HG02885 (cell line): Measurements from ENCODE around the gene PAPPA.

Experiments
- ATAC-seq: cut with Tn5 transposase; IDR thresholded peaks from one replicate; pipeline ENCODE4 v1.9.1; 2021; ENCODE audit warnings: mild to moderate bottlenecking; ENCODE audit not compliant: unreplicated experiment, poor library complexity

PAPPA gene

DNA sequence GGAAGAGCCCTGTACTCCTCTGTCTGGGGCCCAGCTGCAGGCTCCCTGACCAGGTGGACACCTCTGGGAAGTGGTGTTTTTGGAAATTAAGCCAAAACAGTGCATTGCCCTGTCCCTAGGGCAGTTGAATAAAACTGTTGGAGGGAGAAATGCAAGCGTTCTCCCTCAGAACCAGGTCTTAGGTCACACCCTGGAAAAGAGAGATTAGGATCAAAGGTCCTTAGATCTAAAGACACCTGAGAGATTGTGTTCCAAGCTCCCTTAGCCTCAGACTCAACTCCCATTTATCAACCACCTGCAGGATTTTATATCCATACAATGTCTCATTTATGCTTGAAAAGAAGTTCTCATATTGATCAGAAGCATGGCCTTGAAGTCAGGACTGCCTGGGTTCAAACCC lies 64.8 kb downstream of the PAPPA start:
- ATAC-seq = no peak

DNA sequence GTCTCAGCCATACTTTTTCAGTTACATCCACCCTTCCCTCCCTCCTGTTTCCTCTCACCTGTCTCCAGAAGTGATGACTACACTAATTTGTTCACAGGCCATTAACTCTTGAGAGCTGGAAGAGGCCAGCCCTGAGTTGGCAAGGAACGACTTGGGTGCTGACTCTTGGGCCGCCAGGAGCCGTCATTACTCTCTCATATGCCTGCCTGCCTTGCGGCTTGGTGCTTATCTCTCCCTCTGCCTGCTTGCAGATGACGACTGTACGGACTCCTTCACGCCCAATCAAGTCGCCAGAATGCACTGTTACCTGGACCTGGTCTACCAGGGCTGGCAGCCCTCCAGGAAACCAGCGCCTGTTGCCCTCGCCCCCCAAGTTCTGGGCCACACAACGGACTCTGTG lies 66.1 kb downstream of the PAPPA start:
- no peak for ATAC-seq

DNA sequence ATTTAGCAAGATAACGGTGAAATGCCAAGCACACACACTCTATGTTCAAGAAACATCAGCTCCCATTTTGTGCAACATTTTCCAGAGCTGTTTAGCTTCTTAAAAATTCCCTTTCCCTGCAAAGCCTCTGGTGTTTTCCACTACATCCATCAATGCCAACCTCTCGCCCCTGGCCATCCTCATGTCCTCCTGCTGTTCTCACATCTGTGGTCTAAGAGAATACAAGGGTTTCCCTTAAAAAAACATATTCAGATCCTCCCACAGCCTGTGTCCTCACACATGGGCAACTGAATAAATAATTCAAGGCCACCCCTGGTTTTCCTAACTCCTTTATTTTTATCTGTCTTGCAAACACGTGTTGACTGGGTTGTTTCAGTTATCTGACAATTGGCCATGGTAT lies 70.3 kb downstream of the PAPPA start:
- ATAC-seq = no peak

DNA sequence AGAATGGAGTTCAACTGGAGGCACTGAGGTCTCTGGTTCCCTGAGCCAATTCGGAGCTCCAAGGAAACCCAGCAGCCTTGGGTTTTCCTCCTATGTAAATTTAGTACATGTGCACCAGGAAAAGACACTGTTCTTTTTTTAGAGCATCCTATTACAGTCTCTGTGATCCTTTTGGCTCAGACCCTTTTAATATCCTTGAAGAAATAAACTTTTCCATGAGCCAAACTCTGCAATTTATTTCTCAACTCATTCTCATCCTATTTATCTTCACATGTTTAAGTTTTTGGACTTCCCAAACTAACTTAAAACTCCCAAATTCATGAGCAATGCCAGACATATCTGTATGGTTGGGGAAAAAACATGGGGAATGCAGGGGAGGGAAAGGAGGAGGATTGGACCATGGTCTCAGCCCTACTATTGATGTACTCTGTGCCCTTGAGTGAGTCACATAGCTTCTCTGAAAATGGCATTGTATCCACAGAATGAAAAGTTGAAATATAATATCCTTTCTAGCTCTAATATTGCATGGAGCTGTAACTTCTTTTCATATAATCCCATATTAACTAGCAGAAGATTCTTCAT lies 76.6 kb downstream of the PAPPA start:
- ATAC-seq = no peak

DNA sequence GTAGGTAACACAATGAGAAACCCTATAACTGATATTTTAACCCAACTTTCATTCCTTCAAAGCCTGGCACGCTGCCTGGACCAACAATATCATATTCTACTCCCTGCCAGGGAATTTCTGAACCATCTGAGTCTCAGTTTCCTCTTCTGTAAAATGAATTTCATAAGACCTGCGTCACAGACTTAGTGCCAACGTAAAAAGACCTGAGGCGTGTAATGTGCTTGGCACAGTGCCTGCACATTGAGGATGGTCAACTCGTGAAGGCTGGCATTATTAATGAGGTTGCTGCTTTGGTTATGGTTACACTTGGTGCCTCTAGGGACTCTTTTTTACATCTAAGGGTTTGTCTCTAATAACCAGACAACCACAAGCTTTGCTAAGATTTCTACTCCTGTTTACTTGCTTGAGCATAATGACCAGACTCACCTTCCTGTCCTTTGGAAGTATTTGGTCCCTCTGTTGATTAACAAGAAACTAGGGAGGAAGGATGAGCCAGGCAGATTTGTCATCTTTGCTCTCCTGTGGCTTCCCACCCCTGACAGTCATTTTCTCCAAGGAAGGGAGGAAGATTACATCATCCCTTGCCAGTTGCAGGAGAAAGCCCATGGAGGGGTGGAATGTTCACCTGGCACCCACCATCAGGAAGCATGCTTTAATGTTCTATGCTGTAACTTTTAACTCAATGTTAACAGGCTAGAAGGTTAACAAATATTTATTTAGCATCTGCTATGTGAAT lies 79.0 kb downstream of the PAPPA start:
- no peak for ATAC-seq

DNA sequence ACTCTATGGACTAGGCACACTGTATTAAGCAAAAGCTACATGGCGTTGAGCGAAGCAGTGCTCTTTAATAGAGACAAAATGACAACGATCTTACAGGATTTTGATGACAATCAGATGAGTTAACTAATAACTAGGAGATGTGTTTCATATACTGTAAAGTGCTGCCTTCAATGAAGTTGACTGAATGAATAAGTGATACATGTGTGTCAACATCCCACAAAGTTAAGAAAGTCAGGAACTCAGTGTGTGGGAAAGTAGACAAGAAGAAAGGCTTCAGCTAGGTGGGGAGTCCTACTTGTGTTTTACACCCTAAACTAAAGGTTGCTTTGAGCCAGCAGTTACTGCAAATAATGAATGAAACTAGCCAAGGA lies 79.6 kb downstream of the PAPPA start:
- no peak for ATAC-seq

DNA sequence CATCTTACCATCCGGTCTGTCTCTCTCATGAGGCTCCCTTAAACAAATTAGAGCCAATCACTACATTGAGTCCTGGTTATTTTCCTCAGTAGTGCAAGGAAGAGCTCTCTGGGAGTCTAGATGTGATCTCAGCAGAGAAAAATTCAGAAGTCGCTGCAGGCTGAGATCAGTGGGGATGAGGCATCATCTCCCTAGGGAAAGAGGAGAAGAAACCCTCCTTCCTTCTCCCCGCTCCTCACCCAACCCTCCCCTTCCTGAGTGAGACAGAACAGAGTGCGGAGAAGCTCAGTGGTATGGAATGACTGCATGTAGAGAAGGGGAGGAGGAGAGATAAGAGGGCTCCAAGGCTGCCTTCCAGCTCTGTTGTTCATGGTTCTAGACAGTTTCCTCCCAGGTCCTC lies 80.5 kb downstream of the PAPPA start:
- no peak for ATAC-seq

DNA sequence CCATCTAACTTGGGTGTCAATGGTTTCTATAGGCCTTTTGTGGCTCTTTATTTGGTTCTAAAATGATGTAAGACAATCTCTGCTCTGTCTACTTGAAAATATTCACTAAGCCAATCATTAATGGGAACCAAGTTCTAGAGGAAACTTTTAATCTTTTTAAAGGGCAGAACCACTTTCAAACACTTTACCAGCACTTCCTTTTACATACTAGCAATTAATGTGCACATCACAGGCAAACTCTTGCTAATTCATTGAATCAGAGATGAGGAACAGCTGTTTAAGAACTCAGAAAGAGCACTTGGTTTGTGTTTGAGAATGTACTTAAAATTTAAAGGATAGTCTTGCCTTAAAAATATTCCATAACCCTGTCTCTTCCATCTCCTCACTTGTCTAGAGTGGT lies 83.4 kb downstream of the PAPPA start:
- no peak for ATAC-seq

DNA sequence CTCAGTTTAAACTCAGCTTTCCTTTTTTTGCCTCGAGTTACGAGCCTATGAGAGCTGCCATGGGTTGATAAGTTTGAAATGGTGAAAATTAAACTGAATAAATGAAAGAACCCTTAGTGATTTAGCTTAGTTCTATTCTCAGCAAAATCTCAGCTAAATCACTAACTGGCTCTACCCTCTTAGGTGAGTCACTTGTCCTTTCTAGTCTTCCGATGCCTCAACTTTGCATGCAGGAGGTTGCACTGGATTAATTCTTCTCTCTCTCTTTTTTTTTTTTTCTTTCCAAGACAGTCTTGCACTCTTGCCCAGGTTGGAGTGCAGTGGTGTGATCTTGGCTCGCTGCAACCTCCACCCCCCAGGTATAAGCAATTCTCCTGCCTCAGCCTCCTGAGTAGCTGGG lies 83.9 kb downstream of the PAPPA start:
- ATAC-seq = no peak

DNA sequence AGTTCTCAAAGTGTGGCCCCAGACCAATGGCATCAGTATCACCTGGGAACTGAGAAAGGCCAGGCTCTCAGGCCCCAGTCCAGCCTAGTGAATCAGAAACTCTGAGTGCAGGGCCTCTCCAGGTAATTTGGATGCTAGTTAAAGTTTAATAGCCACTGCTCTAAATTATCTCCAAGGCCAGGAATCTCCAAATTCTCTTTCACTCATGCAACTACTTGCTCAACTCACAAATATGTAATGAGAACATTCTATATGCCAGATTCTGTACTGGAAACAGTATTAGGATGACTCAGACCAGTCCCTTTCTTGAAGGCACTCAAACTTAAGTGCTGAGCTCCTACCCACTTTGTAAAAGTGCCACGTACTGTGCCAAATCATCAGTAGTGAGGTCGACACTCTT lies 84.6 kb downstream of the PAPPA start:
- no peak for ATAC-seq

DNA sequence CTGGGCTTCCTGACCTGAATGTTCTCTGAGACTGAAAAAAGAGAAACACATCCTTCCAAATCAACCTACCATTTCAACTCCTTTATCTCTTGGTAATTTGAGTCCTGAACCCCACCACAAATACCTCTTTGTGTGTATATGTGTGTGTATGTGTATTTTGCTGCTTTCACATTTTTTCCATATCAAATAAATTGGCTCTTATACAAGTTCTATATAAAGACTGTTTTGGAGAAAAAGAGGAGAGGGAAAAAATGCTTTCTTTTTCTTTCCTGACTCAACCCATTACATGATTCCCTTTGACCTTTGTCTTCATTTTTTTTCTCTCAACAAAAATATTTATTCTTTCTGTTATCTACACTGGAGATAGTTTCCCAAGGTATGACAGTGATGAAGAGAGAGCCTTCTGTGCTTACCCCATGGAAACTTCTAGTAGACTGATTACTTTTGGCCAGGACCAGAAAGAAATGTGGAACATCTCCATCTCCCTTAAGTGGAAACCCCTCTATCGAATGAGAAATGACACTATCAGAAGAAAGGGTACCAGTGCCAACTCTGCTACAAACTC lies 85.3 kb downstream of the PAPPA start:
- no peak for ATAC-seq

DNA sequence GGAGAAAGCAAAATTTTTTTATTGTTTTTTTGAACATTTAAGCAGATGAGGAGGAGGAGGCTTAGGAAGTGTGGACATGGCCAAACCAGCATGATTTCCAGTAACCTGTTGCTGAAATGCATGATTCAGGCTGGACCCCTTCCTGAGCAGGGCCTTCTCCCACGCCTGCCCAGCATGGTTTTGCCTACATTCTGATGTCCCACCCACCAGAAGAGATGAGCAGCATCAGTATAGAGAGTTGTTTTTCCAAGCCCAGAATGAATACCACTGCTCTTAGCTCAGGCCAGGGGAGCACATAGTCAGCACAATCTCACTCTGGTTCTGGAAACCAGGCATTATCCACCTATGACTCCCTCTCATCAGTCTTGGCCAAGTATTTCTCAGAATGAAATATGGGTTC lies 90.1 kb downstream of the PAPPA start:
- ATAC-seq = no peak

DNA sequence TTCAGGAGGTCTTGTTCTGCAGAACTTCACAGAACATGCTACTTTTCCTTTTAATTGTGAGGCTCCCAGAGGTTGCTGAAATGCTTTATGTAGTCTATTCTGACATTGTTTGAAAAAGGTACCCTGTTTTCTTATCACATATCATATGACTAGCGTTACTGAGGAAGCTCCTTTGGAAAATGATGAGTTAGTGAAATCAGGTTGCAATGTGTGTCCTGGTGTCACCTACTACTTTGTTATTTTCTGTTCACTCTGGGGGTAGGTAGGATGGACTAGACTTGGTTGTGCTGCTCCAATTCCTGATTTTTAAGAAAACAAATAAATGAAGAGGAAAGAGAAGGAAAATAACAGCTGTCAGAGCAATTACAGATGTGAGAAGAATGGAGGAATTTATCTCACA lies 93.7 kb downstream of the PAPPA start:
- no peak for ATAC-seq

DNA sequence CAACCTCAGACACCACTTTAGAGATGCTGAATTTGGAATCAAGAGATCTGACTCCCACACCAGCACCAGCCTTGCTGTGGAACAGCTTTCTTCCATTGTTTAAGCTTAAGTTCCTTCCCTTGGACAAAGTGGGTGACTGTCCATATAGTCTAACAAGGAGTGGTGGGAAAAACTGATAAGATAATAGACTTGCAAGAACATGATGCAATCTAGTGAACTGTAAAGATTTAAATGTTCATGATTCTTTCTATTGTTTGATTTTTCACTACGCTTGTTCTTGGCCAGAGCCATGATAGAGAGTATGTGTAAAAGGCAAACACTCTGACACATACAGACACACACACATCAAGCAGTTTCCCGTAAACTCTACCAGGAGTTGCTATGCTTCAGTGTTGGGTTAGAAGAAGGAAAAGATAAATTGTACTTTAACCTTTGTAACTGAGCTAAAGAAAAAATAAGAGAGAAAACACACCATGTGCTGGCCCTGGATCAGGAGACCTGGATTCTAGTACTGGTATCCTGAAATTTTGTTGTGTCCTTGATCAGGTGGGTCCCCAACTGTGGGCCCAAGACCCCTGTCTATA lies 94.3 kb downstream of the PAPPA start:
- no peak for ATAC-seq

DNA sequence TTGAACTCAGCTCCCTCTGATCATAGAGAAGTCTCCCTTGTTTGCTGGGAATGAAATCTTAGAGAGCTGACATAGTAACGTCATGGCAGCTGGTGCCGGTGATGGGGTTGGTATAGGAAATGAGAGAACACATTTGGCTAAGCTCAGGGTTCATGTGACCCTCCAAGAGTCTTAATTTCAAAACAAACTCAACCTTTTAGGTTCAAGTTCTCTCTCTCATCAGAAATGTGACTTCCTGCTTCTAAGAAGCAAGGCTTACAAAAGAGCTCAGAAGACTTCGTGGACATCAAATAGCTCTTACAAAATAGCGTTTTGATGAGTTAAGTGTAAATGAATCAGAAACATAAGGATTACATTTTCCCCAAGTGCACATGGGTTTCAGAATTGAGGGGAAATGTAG lies 97.3 kb downstream of the PAPPA start:
- ATAC-seq = no peak

DNA sequence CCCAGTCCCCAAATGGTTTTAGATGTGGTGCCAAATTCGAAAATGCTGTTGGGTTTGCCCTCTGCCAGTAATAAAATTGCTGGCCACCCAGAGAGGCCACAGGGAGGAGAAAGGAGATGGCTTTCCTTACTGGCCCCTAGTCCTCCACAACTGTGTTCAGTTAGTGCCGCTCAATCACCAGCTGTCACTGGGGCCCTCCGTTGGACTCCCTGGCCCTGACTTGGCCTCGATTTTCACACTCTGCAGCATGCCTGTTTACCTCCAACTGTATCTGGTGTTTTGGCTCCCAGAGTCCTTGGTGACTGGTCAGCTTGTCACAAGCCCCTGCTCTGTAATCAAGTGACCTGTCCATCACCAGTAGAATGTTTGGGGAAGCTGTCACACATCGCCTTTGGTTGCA lies 97.8 kb downstream of the PAPPA start:
- no peak for ATAC-seq

DNA sequence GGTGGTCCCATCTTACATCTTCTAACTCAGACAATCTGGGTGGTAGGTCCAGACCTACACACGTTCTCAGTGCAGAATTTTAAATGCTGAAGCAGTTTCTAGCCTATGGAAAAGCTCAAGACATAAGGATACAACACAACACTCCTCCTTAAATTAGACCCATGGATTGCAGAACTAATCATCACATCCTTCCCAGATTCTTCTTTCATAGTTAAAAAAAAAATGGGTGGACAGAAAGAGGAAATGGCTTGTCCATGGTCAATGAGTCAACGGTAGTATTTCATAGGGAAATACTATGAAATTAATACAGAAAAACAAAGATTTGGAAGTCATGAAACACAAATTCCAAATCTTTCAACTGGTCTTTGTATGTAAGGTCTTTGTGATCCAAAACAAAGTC lies 106.9 kb downstream of the PAPPA start:
- ATAC-seq = no peak

DNA sequence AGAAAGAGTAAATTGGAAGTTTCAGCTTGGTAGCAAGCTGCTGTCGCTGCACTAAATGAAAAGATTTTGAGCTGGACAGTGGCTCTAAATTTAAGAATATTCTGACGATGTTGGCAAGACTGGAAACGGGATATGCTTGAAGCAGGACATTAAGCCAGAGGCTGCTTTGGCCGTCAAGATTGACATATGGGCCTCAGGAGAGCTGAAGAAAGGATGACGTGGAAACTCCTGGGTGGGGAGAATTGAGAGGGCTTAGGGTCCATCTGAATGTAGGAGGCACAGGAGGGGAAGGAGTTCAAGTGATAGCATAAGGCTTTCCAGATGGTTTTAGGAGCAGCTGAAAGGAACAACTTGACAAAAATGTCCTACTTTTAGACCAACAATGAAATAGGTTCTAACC lies 108.9 kb downstream of the PAPPA start:
- no peak for ATAC-seq

DNA sequence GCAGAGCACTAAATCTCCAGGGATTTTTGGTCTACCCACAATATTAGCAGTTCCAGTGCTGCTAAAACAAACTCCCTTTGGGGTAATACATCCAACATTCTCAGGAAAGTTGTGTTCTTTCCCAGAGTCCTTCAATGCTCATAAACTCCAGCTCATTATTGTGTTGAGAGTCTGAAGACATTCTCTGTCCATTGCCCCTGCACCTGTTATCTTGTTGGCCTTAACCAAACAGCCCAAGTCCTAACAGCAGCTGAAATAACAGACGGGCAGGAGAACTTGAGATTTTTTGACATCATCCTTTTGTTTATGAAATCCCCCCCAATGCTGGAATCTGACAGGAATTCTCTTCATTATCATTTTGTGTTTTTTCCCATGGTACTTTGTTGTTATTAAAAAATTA lies 110.8 kb downstream of the PAPPA start:
- no peak for ATAC-seq

DNA sequence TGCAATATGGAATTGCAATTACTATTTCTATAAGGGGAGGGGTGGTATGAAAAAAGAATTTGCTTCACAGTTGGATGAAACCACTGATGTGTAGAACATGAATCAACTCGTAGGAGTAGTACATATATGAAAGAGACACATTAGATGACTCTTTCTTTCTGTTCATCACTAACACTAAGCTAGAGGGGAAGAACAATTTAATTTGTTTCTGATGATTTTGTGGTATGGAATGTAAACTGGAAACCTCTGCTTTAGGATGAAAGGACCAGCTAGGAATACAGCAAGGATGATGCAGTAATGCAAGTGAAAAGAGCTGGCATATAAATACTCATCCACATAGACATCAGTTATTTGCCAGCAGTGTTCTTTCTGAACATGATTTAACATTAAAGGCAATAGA lies 113.4 kb downstream of the PAPPA start:
- no peak for ATAC-seq

DNA sequence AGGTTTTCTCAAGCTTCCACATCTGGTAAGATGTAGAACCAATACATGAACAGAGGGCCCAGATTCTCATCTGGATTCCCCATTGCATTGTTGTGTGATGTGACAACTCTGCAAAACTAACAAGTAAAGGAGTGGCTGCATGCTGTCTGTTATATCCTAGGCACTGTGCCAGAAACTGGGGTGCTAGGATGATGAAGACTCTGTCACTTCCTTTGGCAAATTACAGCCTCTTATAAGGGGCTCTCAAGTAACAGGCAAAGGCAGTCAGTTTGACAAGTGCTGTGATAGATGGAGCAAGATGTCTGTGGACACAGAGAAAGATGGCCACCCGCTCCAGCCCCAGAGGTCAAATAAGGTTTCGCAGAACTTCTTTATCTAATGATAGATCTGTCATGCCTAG lies 115.7 kb downstream of the PAPPA start:
- ATAC-seq = no peak

DNA sequence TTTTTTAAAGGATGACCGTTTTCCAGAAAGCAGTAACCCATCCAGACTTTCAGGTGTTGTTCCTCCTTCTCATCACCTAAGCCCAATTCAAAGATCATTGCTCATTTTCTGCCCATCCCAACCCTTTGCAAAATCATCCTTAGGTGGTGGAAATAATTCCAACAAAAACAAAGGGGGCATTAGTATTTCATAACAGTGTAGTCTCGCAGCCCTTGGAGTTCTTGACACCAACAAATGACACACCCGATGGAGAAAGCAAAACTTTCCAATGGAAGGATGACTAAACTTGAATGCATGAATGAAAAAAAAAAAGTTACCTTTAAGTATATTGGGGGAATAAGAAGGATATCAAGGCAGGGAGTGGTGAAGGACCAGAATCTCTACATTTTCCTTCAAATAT lies 117.0 kb downstream of the PAPPA start:
- ATAC-seq = no peak
